ENCODE results near the gene UQCRC2.

GRCh38 chr16:22006636-22007035 lies 53.5 kb downstream of the UQCRC2 start:
- TF ChIP-seq CTCF (IDR thresholded peaks at IDR 0.05) (no peak), EZH2 (IDR thresholded peaks at IDR 0.05; ENCODE audit: borderline replicate concordance, insufficient read depth, low read depth, low read length, poor library complexity, severe bottlenecking) (no peak)
